ENCODE measurements around the gene XRCC5. TPM values are rescaled to one million over a fixed set of nuclear protein-coding genes. Genes with fewer than 3 reads are reported as not detected.
"Not testable (repeated sequence)": the region's sequence is repeated elsewhere in the genome, so short reads cannot be mapped to it uniquely, and the experiment has no call there.

The XRCC5 gene
- total RNA-seq, 1 experiment from 2014 or later, result 322 TPM

DNA sequence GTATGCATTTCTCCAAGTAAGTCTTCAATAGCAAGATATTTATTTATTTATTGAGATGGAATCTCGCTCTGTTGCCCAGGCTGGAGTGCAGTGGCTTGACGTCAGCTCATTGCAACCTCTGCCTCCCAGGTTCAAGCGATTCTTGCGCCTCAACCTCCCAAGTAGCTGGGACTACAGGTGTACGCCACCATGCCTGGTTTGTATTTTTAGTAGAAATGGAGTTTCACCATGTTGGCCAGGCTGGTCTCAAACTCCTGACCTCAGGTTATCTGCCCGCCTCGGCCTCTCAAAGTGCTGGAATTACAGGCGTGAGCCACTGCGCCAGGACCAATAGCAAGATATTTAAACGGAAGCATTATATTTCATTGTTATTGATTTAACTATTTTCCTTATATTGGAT, 29.1 kb upstream of the XRCC5 start:
- BruUV-seq (replicated peaks); CTCF ChIA-PET; intact Hi-C loops (cut with micrococcal nuclease; ENCODE audit: unreplicated experiment): not testable (repeated sequence)

DNA sequence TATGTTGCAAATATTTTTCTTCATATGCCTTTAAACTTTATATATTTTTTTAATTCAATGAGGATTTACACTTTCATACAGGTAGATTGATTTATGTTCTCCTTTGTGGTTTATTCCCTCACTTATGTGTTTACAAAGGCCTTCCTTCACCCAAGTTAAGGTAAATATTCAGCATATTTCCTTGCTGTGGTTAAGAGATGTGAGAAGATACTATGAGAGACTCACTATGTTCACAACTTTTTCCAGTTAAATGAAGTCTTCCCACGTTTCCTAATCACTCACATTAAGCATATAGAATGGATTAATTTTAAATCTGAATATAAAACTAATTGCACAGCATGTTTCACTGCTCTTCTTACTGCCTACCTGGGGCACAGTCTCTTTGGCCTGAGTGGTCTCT, 28.1 kb upstream of the XRCC5 start:
- CTCF ChIA-PET, result interaction anchor here (0.6 to 1.1 kb wide), 2 partner anchors 45 to 114 kb away, joined by 3 to 5 read pairs; no protein-coding TSS in a partner anchor
- H3K36me3 ChIP-seq (ENCODE audit: control insufficient read depth, insufficient read depth, low read length), result no peaks in the 10 kb centered on the region
- ATAC-seq, result peak; percentile 1; the same call in 1 of the 2 replicates
- H3K4me3 ChIP-seq (ENCODE audit: low read depth in 2 of 2, low read length in 2 of 2), result peak overlapping the region; percentile 59 to 86
- no peaks in the 10 kb centered on the region for H3K27me3 ChIP-seq (ENCODE audit: control insufficient read depth, insufficient read depth, low read length)
- peaks cover 11% of the 10 kb centered on the region; the same call in 1 of the 2 replicates for H3K4me1 ChIP-seq (ENCODE audit: control insufficient read depth, insufficient read depth, low read length)
- no peaks in the 10 kb centered on the region for H3K9me3 ChIP-seq (ENCODE audit: control insufficient read depth, insufficient read depth, low read depth, low read length)
- in situ Hi-C loops (cut with HindIII; ENCODE audit: low pct_unique_long_range_greater_than_20kb, low sequenced_read_pairs), result no loop called here
- TF ChIP-seq, protein P1, sequence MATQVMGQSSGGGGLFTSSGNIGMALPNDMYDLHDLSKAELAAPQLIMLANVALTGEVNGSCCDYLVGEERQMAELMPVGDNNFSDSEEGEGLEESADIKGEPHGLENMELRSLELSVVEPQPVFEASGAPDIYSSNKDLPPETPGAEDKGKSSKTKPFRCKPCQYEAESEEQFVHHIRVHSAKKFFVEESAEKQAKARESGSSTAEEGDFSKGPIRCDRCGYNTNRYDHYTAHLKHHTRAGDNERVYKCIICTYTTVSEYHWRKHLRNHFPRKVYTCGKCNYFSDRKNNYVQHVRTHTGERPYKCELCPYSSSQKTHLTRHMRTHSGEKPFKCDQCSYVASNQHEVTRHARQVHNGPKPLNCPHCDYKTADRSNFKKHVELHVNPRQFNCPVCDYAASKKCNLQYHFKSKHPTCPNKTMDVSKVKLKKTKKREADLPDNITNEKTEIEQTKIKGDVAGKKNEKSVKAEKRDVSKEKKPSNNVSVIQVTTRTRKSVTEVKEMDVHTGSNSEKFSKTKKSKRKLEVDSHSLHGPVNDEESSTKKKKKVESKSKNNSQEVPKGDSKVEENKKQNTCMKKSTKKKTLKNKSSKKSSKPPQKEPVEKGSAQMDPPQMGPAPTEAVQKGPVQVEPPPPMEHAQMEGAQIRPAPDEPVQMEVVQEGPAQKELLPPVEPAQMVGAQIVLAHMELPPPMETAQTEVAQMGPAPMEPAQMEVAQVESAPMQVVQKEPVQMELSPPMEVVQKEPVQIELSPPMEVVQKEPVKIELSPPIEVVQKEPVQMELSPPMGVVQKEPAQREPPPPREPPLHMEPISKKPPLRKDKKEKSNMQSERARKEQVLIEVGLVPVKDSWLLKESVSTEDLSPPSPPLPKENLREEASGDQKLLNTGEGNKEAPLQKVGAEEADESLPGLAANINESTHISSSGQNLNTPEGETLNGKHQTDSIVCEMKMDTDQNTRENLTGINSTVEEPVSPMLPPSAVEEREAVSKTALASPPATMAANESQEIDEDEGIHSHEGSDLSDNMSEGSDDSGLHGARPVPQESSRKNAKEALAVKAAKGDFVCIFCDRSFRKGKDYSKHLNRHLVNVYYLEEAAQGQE (IDR thresholded peaks at IDR 0.05; ENCODE audit: insufficient read depth in 1 of 2, low read depth in 2 of 2, low read length in 1 of 2), result no peak
- TF ChIP-seq TCF7L2 (IDR thresholded peaks at IDR 0.05; ENCODE audit: low read depth, low read length), result no peak
- POLR2A ChIA-PET, result interaction anchor here (0.6 kb wide), 1 partner anchor 20 kb away, joined by 10 read pairs; no protein-coding TSS in a partner anchor
- peak overlapping the region; percentile 84 for H3K27ac ChIP-seq (ENCODE audit: low read length)
- no TSS peak for BruUV-seq (replicated peaks)
- no peak for DNase-seq (ENCODE audit: low read depth, low spot score)
- intact Hi-C loops (cut with micrococcal nuclease; ENCODE audit: unreplicated experiment), result no loop called here

More for the DNA sequence above, 29.1 kb upstream of the XRCC5 start:
- H3K4me3 ChIP-seq (ENCODE audit: low read depth in 2 of 2, low read length in 2 of 2); in situ Hi-C loops (cut with HindIII; ENCODE audit: low pct_unique_long_range_greater_than_20kb, low sequenced_read_pairs); DNase-seq (ENCODE audit: low read depth, low spot score); H3K27me3 ChIP-seq (ENCODE audit: control insufficient read depth, insufficient read depth, low read length); POLR2A ChIA-PET; H3K27ac ChIP-seq (ENCODE audit: low read length); H3K36me3 ChIP-seq (ENCODE audit: control insufficient read depth, insufficient read depth, low read length); H3K9me3 ChIP-seq (ENCODE audit: control insufficient read depth, insufficient read depth, low read depth, low read length); ATAC-seq: not testable (repeated sequence)
- H3K4me1 ChIP-seq (ENCODE audit: control insufficient read depth, insufficient read depth, low read length), result peaks cover 11% of the 10 kb centered on the region; the same call in 1 of the 2 replicates

DNA sequence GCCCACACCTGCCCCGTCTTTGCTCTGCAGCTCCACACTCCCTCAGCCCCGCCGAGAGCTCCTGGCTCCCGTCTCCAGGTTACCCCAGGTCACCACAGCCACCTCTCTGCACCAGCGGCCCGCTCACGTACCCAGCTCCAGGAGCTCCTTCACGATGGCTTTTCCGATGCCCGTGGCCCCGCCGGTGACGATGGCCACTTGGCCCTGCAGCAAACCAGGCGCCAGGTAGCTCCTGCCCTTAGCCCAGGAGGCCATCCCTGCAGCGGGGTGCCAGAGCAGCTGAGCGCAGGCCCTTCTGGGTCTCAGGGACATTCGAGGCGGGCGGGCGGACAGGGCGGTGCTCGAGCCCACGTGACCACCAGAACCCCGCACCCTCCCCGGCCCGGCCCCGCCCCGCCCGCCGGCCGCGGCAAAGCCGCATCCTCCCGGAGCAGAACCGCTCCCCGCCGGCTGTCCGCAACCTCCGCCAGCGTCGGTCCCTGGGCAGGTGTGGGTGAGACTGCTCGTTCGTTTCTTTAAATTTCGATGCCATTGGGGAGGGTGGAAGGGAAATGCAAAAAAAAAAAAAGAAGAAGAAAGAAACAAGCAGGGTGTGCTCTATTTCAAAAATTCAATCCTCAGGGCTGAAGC, 27.5 kb upstream of the XRCC5 start, which contains the start of the genes PECR and TMEM169:
Gene PECR, minus strand, starts transcription at position 323 of the 630 bp plus-strand sequence. Its CDS starts 68 bp downstream, at position 255.
Gene TMEM169, plus strand, starts transcription at position 433 of the 630 bp plus-strand sequence. CDS start 14,045 bp downstream, outside the sequence.
- CTCF ChIA-PET, result interaction anchor here (0.6 to 1.1 kb wide), 2 partner anchors 46 to 113 kb away, joined by 3 to 5 read pairs; no protein-coding TSS in a partner anchor
- in situ Hi-C loops (cut with HindIII; ENCODE audit: low pct_unique_long_range_greater_than_20kb, low sequenced_read_pairs), result no loop called here
- BruUV-seq (replicated peaks), result no TSS peak

More for the DNA sequence above, 27.5 kb upstream of the XRCC5 start, which contains the start of the genes PECR and TMEM169:
- no peaks in the 10 kb centered on the region for H3K27me3 ChIP-seq (ENCODE audit: control insufficient read depth, insufficient read depth, low read length)
- peak; percentile 58 for TF ChIP-seq POLR2AphosphoS5 (IDR thresholded peaks at IDR 0.05; ENCODE audit: low read depth, low read length)
- TF ChIP-seq, protein P1 (IDR thresholded peaks at IDR 0.05; ENCODE audit: insufficient read depth in 1 of 2, low read depth in 2 of 2, low read length in 1 of 2), result no peak
- POLR2A ChIA-PET, result no interaction called here
- H3K4me1 ChIP-seq (ENCODE audit: control insufficient read depth, insufficient read depth, low read length), result peaks cover 11% of the 10 kb centered on the region; the same call in 1 of the 2 replicates
- ATAC-seq (peak; percentile 99), DNase-seq (ENCODE audit: low read depth, low spot score) (no peak)
- H3K36me3 ChIP-seq (ENCODE audit: control insufficient read depth, insufficient read depth, low read length), result no peaks in the 10 kb centered on the region
- intact Hi-C loops (cut with micrococcal nuclease; ENCODE audit: unreplicated experiment), result no loop called here
- peak within 1 kb of the TSS; percentile 84 for H3K27ac ChIP-seq (ENCODE audit: low read length)
- no peaks in the 10 kb centered on the region for H3K9me3 ChIP-seq (ENCODE audit: control insufficient read depth, insufficient read depth, low read depth, low read length)
- H3K4me3 ChIP-seq (ENCODE audit: low read depth in 2 of 2, low read length in 2 of 2), result peak within 1 kb of the TSS; percentile 59 to 86
